Fibroblast of pulmonary artery (primary cell): Measurements from ENCODE around the gene PROZ.
"Not testable (repeated sequence)": the region's sequence is repeated elsewhere in the genome, so short reads cannot be mapped to it uniquely, and the experiment has no call there.

Source experiments
- DNase-seq: peaks from one replicate; pipeline ENCODE4 v3.0.0-alpha.2; 2010; ENCODE audit warnings: low read depth
- H3K4me3 ChIP-seq: replicated peaks from 2 replicates; pipeline ENCODE4 v1.5.1; 2011; ENCODE audit warnings: low read depth, mild to moderate bottlenecking, control low read depth, low read length, moderate library complexity
- TF ChIP-seq, protein P1 (sequence below): IDR thresholded peaks from 2 replicates; pipeline ENCODE4 v1.5.1; 2011; ENCODE audit warnings: mild to moderate bottlenecking, control low read depth, low read length, inconsistent platforms; ENCODE audit errors: missing control alignments

PROZ gene

DNA sequence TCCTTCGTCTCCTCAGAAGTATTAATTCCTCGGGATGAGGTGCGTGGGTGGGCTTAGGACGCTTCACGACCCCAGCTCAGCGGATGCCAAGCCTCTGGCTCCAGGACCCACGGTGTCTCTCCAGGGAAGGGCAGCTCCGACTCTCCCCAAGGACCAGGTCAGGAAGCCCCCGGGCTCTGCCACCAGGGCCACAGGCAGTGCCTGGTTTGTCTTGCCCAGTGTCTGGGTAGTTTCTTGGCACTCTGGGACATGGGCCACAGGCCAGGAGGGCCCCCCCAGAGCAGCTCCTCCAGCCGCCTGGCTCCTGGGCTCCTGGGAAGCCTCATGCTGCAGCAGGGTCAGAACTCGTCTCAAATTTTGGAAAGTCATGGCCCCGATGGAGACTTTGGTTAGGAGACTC is 2.5 kb downstream of the PROZ start:
- TF ChIP-seq, protein P1, sequence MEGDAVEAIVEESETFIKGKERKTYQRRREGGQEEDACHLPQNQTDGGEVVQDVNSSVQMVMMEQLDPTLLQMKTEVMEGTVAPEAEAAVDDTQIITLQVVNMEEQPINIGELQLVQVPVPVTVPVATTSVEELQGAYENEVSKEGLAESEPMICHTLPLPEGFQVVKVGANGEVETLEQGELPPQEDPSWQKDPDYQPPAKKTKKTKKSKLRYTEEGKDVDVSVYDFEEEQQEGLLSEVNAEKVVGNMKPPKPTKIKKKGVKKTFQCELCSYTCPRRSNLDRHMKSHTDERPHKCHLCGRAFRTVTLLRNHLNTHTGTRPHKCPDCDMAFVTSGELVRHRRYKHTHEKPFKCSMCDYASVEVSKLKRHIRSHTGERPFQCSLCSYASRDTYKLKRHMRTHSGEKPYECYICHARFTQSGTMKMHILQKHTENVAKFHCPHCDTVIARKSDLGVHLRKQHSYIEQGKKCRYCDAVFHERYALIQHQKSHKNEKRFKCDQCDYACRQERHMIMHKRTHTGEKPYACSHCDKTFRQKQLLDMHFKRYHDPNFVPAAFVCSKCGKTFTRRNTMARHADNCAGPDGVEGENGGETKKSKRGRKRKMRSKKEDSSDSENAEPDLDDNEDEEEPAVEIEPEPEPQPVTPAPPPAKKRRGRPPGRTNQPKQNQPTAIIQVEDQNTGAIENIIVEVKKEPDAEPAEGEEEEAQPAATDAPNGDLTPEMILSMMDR, result no peak
- DNase-seq, result no peak
- H3K4me3 ChIP-seq, result no peak overlapping the region

DNA sequence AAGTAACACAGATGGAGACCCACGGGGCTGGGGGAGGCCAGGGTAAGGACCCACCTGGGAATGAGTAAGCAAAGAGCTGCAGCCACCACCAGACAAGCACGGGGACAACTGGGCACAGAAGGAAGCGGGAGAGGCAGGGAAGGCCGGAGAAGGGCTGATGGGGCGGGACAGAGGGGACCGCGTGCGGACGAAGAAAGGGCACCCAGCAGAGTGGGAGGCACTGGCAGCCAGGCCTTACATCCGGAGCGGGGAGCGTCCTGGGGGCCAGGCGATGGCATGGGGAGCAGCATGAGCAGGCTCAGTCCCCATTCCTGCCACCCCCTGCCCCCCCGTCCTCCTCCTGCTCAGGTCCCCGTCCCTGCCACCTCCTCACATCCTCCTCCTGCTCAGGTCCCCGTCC is 3.0 kb downstream of the PROZ start:
- H3K4me3 ChIP-seq, result no peak overlapping the region
- no peak for DNase-seq
- TF ChIP-seq, protein P1, result no peak

GRCh38 chr13:113161975-113162374 is 3.5 kb downstream of the PROZ start:
- H3K4me3 ChIP-seq, DNase-seq: not testable (repeated sequence)

DNA sequence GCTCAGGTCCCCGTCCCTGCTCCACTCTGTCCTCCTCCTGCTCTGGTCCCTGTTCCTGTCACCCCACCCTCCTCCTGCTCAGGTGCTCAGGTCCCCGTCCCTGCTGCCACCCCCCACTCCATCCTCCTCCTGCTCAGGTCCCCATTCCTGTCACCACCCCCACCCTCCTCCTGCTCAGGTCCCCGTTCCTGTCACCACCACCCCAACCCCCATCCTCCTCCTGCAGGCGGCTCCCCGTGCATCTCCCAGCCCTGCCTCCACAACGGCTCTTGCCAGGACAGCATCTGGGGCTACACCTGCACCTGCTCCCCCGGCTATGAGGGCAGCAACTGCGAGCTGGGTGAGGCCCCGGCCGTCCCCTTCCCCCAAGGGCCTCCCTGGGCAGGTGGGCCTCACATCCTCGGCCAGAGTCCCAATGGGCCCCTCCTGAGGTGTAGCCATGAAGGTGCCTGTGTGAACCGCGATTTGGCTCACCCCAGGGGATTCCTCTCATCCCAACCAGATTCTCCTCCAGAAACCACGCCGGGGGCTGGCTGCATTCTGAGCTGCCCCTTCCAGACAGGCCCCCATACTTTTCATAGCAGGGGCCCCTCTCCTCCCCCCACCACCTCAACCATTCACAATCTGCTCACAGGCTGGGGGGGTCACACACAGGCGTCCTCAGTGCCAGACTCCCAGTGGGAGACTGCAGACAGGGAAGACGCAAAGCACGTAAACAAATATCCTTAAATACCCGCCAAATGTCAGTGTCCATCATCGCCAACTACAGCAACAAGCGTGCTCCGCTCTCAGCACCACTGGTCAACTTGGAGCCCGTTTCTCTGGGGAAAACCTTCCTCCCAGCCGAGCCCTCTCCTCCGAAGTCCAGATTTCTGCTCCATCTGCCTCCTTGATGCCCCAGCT is 4.6 kb downstream of the PROZ start:
- no peak for DNase-seq
- H3K4me3 ChIP-seq, result no peak overlapping the region
- TF ChIP-seq, protein P1, result no peak

- H3K4me3 ChIP-seq, result no peak overlapping the region
- no peak for DNase-seq
- TF ChIP-seq, protein P1, result no peak
These were observed 6.0 kb downstream of the PROZ start for GRCh38 chr13:113164492-113164891.

DNA sequence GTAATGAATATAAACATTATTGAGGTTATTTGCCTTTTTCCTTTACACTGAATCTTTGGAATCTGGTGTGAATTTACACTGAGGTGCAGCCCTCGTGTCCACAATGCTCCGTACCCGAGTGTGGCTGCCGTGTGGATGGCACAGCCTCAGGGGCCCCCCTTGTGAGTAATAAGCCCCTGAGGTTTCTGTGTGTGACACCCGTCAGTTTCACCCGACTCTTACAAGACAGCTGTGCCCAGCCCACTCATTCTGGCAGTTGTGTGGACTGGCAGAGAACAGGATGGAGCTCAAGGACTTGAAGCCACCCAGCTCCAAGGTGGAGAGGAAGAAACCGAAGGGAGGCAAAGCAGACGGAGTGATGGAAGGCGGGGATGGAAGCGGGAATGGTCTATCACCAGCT is 7.8 kb downstream of the PROZ start:
- TF ChIP-seq, protein P1, result no peak
- no peak overlapping the region for H3K4me3 ChIP-seq
- no peak for DNase-seq

GRCh38 chr13:113166681-113167080 is 8.2 kb downstream of the PROZ start:
- DNase-seq, result no peak
- TF ChIP-seq, protein P1, result no peak
- no peak overlapping the region for H3K4me3 ChIP-seq
